Liver (tissue), 9 donors: Measurements from ENCODE around the gene GLI1. TPM values are rescaled to one million over a fixed set of nuclear protein-coding genes. Genes with fewer than 3 reads are reported as not detected.
"Not testable (repeated sequence)": the region's sequence is repeated elsewhere in the genome, so short reads cannot be mapped to it uniquely, and the experiment has no call there.

Source experiments
- DNase-seq: peaks from one replicate; pipeline ENCODE4 v3.0.0-alpha.2; 2017; ENCODE audit warnings: low spot score
- H3K27ac ChIP-seq, 2 donors: one replicate each; pipeline ENCODE4 v1.7.0; 2013; ENCODE audit warnings: inconsistent platforms in 2 of 2, low read length in 2 of 2, control low read depth in 1 of 2, low read depth in 1 of 2, mild to moderate bottlenecking in 1 of 2
- H3K27me3 ChIP-seq, 4 donors: one replicate each; pipeline versions ENCODE4 v1.6.1 to v1.7.0; 2013; ENCODE audit warnings: low read length in 3 of 4, inconsistent platforms in 1 of 4, mild to moderate bottlenecking in 1 of 4, moderate library complexity in 1 of 4; ENCODE audit not compliant: control insufficient read depth in 4 of 4, insufficient read depth in 4 of 4
- H3K36me3 ChIP-seq, 4 donors: one replicate each; pipeline versions ENCODE4 v1.6.1 to v1.7.0; 2013; ENCODE audit warnings: low read length in 3 of 4, mild to moderate bottlenecking in 3 of 4, low read depth in 1 of 4, moderate library complexity in 1 of 4; ENCODE audit not compliant: control insufficient read depth in 4 of 4, insufficient read depth in 3 of 4
- H3K4me1 ChIP-seq, 4 donors: one replicate each; pipeline versions ENCODE4 v1.6.1 to v1.7.0; 2013; ENCODE audit warnings: low read length in 3 of 4, mild to moderate bottlenecking in 3 of 4, moderate library complexity in 1 of 4; ENCODE audit not compliant: control insufficient read depth in 4 of 4, insufficient read depth in 4 of 4
- H3K4me3 ChIP-seq, 3 donors: one replicate each; pipeline versions ENCODE4 v1.6.1 to v1.7.0; 2013; ENCODE audit warnings: low read length in 3 of 3, control low read depth in 1 of 3, low read depth in 1 of 3, mild to moderate bottlenecking in 1 of 3
- H3K9ac ChIP-seq, 2 donors: one replicate each; pipeline ENCODE4 v1.7.0; 2013; ENCODE audit warnings: low read length in 2 of 2, mild to moderate bottlenecking in 2 of 2, moderate library complexity in 2 of 2, control low read depth in 1 of 2, low read depth in 1 of 2
- H3K9me3 ChIP-seq, 4 donors: one replicate each; pipeline versions ENCODE4 v1.6.1 to v1.7.0; 2013; ENCODE audit warnings: low read length in 3 of 4; ENCODE audit not compliant: control insufficient read depth in 4 of 4
- ATF3 ChIP-seq: IDR thresholded peaks from 2 replicates; pipeline ENCODE4 v1.6.1; 2016; ENCODE audit warnings: antibody characterized with exemption
- CTCF ChIP-seq: fragments of 150-350 bp; IDR thresholded peaks from 2 replicates; pipeline ENCODE4 v1.5.1; 2017; ENCODE audit warnings: improper control_type of control experiment, low read depth, low read length; ENCODE audit not compliant: missing input control
- EGR1 ChIP-seq, 2 donors: IDR thresholded peaks; 2 replicates each; pipeline ENCODE4 v1.6.1; 2016 to 2018; ENCODE audit warnings: antibody characterized with exemption in 2 of 2, low read depth in 2 of 2
- FOXA2 ChIP-seq: IDR thresholded peaks from 2 replicates; pipeline ENCODE4 v1.6.1; 2016; ENCODE audit warnings: antibody characterized with exemption
- HNF4A ChIP-seq, 2 donors: conservative IDR thresholded peaks; 2 replicates each; pipeline ENCODE4 v1.6.1; 2016; ENCODE audit warnings: antibody characterized with exemption in 2 of 2, mild to moderate bottlenecking in 2 of 2
- HNF4G ChIP-seq: IDR thresholded peaks from 2 replicates; pipeline ENCODE4 v1.6.1; 2016; ENCODE audit warnings: antibody characterized with exemption
- JUND ChIP-seq, 2 donors: IDR thresholded peaks; 2 replicates each; pipeline ENCODE4 v1.6.1; 2016; ENCODE audit warnings: antibody characterized with exemption in 2 of 2
- MAX ChIP-seq: IDR thresholded peaks from 2 replicates; pipeline ENCODE4 v1.6.1; 2016; ENCODE audit warnings: antibody characterized with exemption
- NR2F2 ChIP-seq: IDR thresholded peaks from 2 replicates; pipeline ENCODE4 v1.6.1; 2016; ENCODE audit warnings: antibody characterized with exemption
- REST ChIP-seq: IDR thresholded peaks from 2 replicates; pipeline ENCODE4 v1.6.1; 2016; ENCODE audit warnings: antibody characterized with exemption, mild to moderate bottlenecking
- RXRA ChIP-seq, 2 donors: IDR thresholded peaks; 2 replicates each; pipeline ENCODE4 v1.6.1; 2017 to 2018; ENCODE audit warnings: antibody characterized with exemption in 2 of 2, mild to moderate bottlenecking in 1 of 2
- SP1 ChIP-seq: IDR thresholded peaks from 2 replicates; pipeline ENCODE4 v1.6.1; 2018; ENCODE audit warnings: antibody characterized with exemption, mild to moderate bottlenecking
- YY1 ChIP-seq: IDR thresholded peaks from 2 replicates; pipeline ENCODE4 v1.6.1; 2016; ENCODE audit warnings: antibody characterized with exemption, mild to moderate bottlenecking
- ZBTB33 ChIP-seq: IDR thresholded peaks from 2 replicates; pipeline ENCODE4 v1.6.1; 2016; ENCODE audit warnings: antibody characterized with exemption
- whole genome bisulfite sequencing: extraction: QIAGEN DNeasy Blood & Tissue Kit; methylation state at CpG from one replicate; pipeline ENCODE4 v1.1.7; 2013; 5-methylcytosine and 5-hydroxymethylcytosine counted together
- polyA plus RNA-seq, 2 donors: library from polyadenylated mRNA; stranded (reverse) in 1 of 2; unstranded in 1 of 2; fragments of 200-250 nt in 1 of 2; fragments of >200 nt in 1 of 2; fragmentation: Nextera tagmentation in 1 of 2; extraction: Ambion mirVana in 1 of 2; gene quantifications; one replicate each; pipeline versions ENCODE4 v1.2.1 to v1.2.3, GENCODE V29; 2013 to 2015
- total RNA-seq, 2 donors: library from RNA; depleted of rRNA; stranded (reverse); fragments of >200 nt; gene quantifications; one replicate each; pipeline ENCODE4 v1.2.3, GENCODE V29; 2014
- donor health status: healthy.
- donor health status: healthy.
- donor health status: healthy.
- donor health status: healthy.
- donor health status: healthy.

Gene GLI1
- total and polyA plus RNA-seq, 4 donors, result 0.09 to 0.44 (median 0.24) TPM

GRCh38 chr12:57490126-57490525 is 30.5 kb downstream of the GLI1 start:
- peaks cover 8 to 28% (median 18%) of the 10 kb centered on the region in 4 donors for H3K36me3 ChIP-seq
- 95% methylated on average over 4 of the region's 4 CpGs for WGBS
- no peak overlapping the region for H3K9ac ChIP-seq
- no peak overlapping the region for H3K27ac ChIP-seq
- H3K4me1 ChIP-seq, result peaks cover 2 to 17% (median 11%) of the 10 kb centered on the region in 4 donors
- H3K9me3 ChIP-seq, result no peaks in the 10 kb centered on the region
- no peak overlapping the region for H3K4me3 ChIP-seq
- DNase-seq, result no peak
- no peaks in the 10 kb centered on the region for H3K27me3 ChIP-seq
- TF ChIP-seq ATF3, result no peak
- TF ChIP-seq YY1, result no peak
- no peak for TF ChIP-seq MAX
- TF ChIP-seq EGR1 (IDR thresholded peaks at IDR 0.05; ENCODE audit: low read depth in 2 of 2), result no peak
- no peak for TF ChIP-seq HNF4A (conservative IDR thresholded peaks at IDR 0.05)
- no peak for TF ChIP-seq CTCF

- Histone ChIP-seq H3K9ac (no peak overlapping the region), H3K4me1 (peaks cover 2 to 17% (median 11%) of the 10 kb centered on the region in 4 donors), H3K4me3 (no peak overlapping the region), H3K27me3 (no peaks in the 10 kb centered on the region), H3K9me3 (no peaks in the 10 kb centered on the region), H3K36me3 (peaks cover 9 to 28% (median 18%) of the 10 kb centered on the region in 4 donors), H3K27ac (no peak overlapping the region)
- WGBS, result 93% methylated on average over 15 of the region's 15 CpGs
- DNase-seq, result no peak
- TF ChIP-seq JUND (IDR thresholded peaks at IDR 0.05) (no peak), EGR1 (IDR thresholded peaks at IDR 0.05; ENCODE audit: low read depth in 2 of 2) (no peak), CTCF (no peak), RXRA (IDR thresholded peaks at IDR 0.05) (no peak), YY1 (no peak), FOXA2 (no peak), REST (no peak), ATF3 (no peak), HNF4G (no peak), ZBTB33 (no peak), SP1 (no peak), NR2F2 (no peak), HNF4A (conservative IDR thresholded peaks at IDR 0.05) (no peak)
Measured at GRCh38 chr12:57491393-57492280, 32.1 kb downstream of the GLI1 start.

- not testable (repeated sequence) for H3K4me3 ChIP-seq, H3K9ac ChIP-seq, H3K27ac ChIP-seq, H3K27me3 ChIP-seq, DNase-seq, H3K4me1 ChIP-seq, H3K9me3 ChIP-seq
- WGBS, result 96% methylated on average over 45 of the region's 48 CpGs
- peaks cover 16 to 44% (median 27%) of the 10 kb centered on the region in 4 donors for H3K36me3 ChIP-seq
Measured at GRCh38 chr12:57495051-57495701, 35.6 kb downstream of the GLI1 start.
